Colonic mucosa (tissue), 4 donors: ENCODE data around the gene GCAT. TPM values are rescaled to one million over a fixed set of nuclear protein-coding genes. Genes with fewer than 3 reads are reported as not detected.

Experiments
- DNase-seq: peaks from one replicate; pipeline ENCODE4 v3.0.0-alpha.2; 2020
- H3K27ac ChIP-seq: fragments of 200-600 bp; one replicate; pipeline ENCODE4 v1.8.0; 2021
- H3K27me3 ChIP-seq: fragments of 200-600 bp; one replicate; pipeline ENCODE4 v1.8.0; 2021
- H3K36me3 ChIP-seq: fragments of 200-600 bp; one replicate; pipeline ENCODE4 v1.8.0; 2021
- H3K4me1 ChIP-seq: fragments of 200-600 bp; one replicate; pipeline ENCODE4 v1.8.0; 2021; ENCODE audit warnings: mild to moderate bottlenecking
- H3K4me3 ChIP-seq: fragments of 200-600 bp; one replicate; pipeline ENCODE4 v1.8.0; 2021
- H3K9ac ChIP-seq, 2 donors: one replicate each; pipeline ENCODE4 v1.7.0; 2013; ENCODE audit warnings: control low read depth in 2 of 2, low read depth in 2 of 2, low read length in 2 of 2
- H3K9me3 ChIP-seq: fragments of 200-600 bp; one replicate; pipeline ENCODE4 v1.8.0; 2021
- CTCF ChIP-seq: fragments of 200-600 bp; IDR thresholded peaks from one replicate; pipeline ENCODE4 v1.8.0; 2022; ENCODE audit warnings: antibody characterized with exemption, mild to moderate bottlenecking
- intact Hi-C: fragments of 100-400 bp; cut with DNase I; formaldehyde crosslinking; loops from one replicate; pipeline ENCODE4 v1.14.1; 2022
- total RNA-seq, 2 donors: library from RNA; stranded (reverse); fragmentation: NEBNext Ultra II Directional in 1 of 2; extraction: Animal tissue kit (Norgen Biotek cat#: 25700) in 1 of 2; gene quantifications; one replicate each; pipeline ENCODE4 v1.2.1, GENCODE V29; 2021
- donor health status: healthy.
- donor health status: DM: no; HTN: no; CAD: no.
- donor health status: DM: no; HTN: no; CAD: no.

The GCAT gene
- total RNA-seq, 2 donors from 2014 or later: 13.0 to 23.5 TPM

- no peak for DNase-seq
- Histone ChIP-seq H3K9me3 (no peaks in the 10 kb centered on the region), H3K27ac (no peak overlapping the region), H3K27me3 (peaks cover 17% of the 10 kb centered on the region), H3K4me1 (peaks cover 16% of the 10 kb centered on the region), H3K9ac (no peak overlapping the region), H3K4me3 (no peak overlapping the region), H3K36me3 (no peaks in the 10 kb centered on the region)
- TF ChIP-seq CTCF: no peak
- intact Hi-C loops: no loop called here
These were observed 12.6 kb downstream of the GCAT start for GRCh38 chr22:37820350-37820749.

GRCh38 chr22:37822079-37822833 is 14.5 kb downstream of the GCAT start:
- Histone ChIP-seq H3K27ac (no peak overlapping the region), H3K9ac (no peak overlapping the region), H3K9me3 (no peaks in the 10 kb centered on the region), H3K4me3 (no peak overlapping the region), H3K4me1 (peaks cover 16% of the 10 kb centered on the region), H3K36me3 (no peaks in the 10 kb centered on the region), H3K27me3 (peaks cover 17% of the 10 kb centered on the region)
- no peak for DNase-seq
- TF ChIP-seq CTCF: no peak
- intact Hi-C loops: no loop called here

DNA sequence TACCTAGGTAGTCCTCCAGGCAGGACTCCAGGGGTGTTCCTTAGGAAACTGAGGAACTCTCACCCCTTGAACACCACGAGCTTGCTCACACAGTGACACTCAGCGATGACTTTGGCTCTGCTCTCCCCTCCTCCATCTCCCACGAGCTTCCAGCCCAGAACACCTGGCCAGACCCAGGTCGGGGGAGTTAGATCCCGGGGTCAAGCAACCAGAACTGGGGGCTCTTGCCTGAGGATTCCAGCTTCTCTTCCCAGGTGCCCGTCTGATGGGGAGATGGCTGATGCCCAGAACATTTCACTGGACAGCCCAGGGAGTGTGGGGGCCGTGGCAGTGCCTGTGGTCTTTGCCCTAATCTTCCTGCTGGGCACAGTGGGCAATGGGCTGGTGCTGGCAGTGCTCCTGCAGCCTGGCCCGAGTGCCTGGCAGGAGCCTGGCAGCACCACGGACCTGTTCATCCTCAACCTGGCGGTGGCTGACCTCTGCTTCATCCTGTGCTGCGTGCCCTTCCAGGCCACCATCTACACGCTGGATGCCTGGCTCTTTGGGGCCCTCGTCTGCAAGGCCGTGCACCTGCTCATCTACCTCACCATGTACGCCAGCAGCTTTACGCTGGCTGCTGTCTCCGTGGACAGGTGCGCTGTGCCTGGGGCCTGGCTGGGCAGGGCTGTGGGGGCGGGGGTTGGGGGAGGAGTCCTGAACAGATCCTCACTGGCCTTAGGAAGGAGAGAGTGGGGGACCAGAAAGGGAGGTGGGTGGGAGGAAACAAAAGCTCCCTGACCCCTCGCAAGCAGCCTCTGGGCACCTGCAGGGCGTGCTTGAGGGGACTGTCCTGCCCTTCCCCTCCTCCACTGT is 15.6 kb downstream of the GCAT start, which contains the start of gene GALR3:
TSS of gene GALR3 (plus strand) at position 249 of the 852 bp plus-strand sequence. CDS start at position 274, 25 bp downstream.
- intact Hi-C loops: no loop called here
- H3K27me3 ChIP-seq: peaks cover 17% of the 10 kb centered on the region

DNA sequence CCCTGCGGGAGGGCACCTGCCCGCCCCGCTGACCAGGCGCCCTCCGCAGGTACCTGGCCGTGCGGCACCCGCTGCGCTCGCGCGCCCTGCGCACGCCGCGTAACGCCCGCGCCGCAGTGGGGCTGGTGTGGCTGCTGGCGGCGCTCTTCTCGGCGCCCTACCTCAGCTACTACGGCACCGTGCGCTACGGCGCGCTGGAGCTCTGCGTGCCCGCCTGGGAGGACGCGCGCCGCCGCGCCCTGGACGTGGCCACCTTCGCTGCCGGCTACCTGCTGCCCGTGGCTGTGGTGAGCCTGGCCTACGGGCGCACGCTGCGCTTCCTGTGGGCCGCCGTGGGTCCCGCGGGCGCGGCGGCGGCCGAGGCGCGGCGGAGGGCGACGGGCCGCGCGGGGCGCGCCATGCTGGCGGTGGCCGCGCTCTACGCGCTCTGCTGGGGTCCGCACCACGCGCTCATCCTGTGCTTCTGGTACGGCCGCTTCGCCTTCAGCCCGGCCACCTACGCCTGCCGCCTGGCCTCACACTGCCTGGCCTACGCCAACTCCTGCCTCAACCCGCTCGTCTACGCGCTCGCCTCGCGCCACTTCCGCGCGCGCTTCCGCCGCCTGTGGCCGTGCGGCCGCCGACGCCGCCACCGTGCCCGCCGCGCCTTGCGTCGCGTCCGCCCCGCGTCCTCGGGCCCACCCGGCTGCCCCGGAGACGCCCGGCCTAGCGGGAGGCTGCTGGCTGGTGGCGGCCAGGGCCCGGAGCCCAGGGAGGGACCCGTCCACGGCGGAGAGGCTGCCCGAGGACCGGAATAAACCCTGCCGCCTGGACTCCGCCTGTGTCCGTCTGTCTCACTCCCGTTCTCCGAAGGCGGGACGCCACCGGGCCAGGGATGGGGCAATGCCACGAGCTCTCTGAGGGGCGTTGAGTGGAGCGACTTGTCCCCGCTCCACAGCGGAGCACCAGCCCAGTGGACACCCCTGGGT is 17.2 kb downstream of the GCAT start:
- intact Hi-C loops: no loop called here
- Histone ChIP-seq H3K4me3 (peak overlapping the region; percentile 20), H3K27ac (no peak overlapping the region), H3K9me3 (no peaks in the 10 kb centered on the region), H3K27me3 (peaks cover 17% of the 10 kb centered on the region), H3K36me3 (no peaks in the 10 kb centered on the region), H3K4me1 (no peaks in the 10 kb centered on the region), H3K9ac (no peak overlapping the region)
- no peak for TF ChIP-seq CTCF
- no peak for DNase-seq

More for the DNA sequence above, 15.6 kb downstream of the GCAT start, which contains the start of gene GALR3:
- Histone ChIP-seq H3K4me3 (no peak within 1 kb of the TSS), H3K4me1 (peaks cover 8% of the 10 kb centered on the region), H3K36me3 (no peaks in the 10 kb centered on the region), H3K27ac (no peak within 1 kb of the TSS), H3K9ac (no peak within 1 kb of the TSS), H3K9me3 (no peaks in the 10 kb centered on the region)
- DNase-seq: no peak
- no peak for TF ChIP-seq CTCF

GRCh38 chr22:37827056-37827455 is 19.3 kb downstream of the GCAT start:
- H3K4me3 ChIP-seq: no peak overlapping the region
- H3K4me1 ChIP-seq: no peaks in the 10 kb centered on the region
- intact Hi-C loops: no loop called here
- no peak for DNase-seq
- peaks cover 9% of the 10 kb centered on the region for H3K36me3 ChIP-seq
- H3K9me3 ChIP-seq: no peaks in the 10 kb centered on the region
- no peak overlapping the region for H3K9ac ChIP-seq
- peaks cover 17% of the 10 kb centered on the region for H3K27me3 ChIP-seq
- H3K27ac ChIP-seq: no peak overlapping the region
- TF ChIP-seq CTCF: no peak
